ENCODE data around the gene AFMID.

- no peak for TF ChIP-seq CTCF (IDR thresholded peaks at IDR 0.05 in 2 of 3, conservative IDR thresholded peaks at IDR 0.05 in 1 of 3; ENCODE audit: borderline replicate concordance in 1 of 3, insufficient read depth in 1 of 3, low read depth in 2 of 3, low read length in 2 of 3)
- TF ChIP-seq RAD21 (IDR thresholded peaks at IDR 0.05; ENCODE audit: low read depth) = no peak
- no peak for TF ChIP-seq POLR2AphosphoS5 (IDR thresholded peaks at IDR 0.05; ENCODE audit: low read depth, low read length)
- no peak for TF ChIP-seq POLR2A (IDR thresholded peaks at IDR 0.05; ENCODE audit: borderline replicate concordance, extremely low read depth, insufficient read depth, insufficient read length)
- TF ChIP-seq ATF3 (IDR thresholded peaks at IDR 0.05) = no peak
- TF ChIP-seq ZFX (IDR thresholded peaks at IDR 0.05) = no peak
- no peak for TF ChIP-seq REST (IDR thresholded peaks at IDR 0.05; ENCODE audit: low read depth)
- no peak for TF ChIP-seq EZH2phosphoT487 (IDR thresholded peaks at IDR 0.05; ENCODE audit: borderline replicate concordance)
- no peak for TF ChIP-seq SP1 (IDR thresholded peaks at IDR 0.05; ENCODE audit: low read depth)
- TF ChIP-seq CEBPB (IDR thresholded peaks at IDR 0.05; ENCODE audit: low read depth) = no peak
Observed at GRCh38 chr17:78182504-78182903, 4.7 kb upstream of the AFMID start.
